ENCODE measurements around the gene MINDY1. TPM values are rescaled to one million over a fixed set of nuclear protein-coding genes. Genes with fewer than 3 reads are reported as not detected.

Gene MINDY1
- total RNA-seq, 2 experiments from 2014 or later, result 8.5 to 13.8 TPM

DNA sequence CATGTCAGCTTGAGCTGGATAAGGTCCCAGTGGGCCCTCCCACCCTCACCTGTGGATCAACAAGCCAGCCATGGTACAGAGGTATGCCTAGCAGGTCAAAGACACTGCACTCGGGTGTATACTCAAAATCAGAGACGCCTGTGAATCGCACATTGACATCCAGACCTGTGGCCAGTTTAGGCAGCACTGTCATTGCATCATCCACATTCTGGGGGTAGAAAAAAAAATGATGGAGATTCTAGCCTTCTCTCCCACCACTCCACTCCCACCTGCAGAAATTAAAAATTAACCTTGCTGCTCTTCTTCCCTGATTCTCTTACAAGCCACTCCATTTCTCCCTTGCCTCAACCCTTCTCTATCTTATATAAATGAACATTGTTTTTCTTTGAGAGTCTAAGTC is 6.3 kb downstream of the MINDY1 start:
- no peaks in the 10 kb centered on the region for H3K9me3 ChIP-seq (ENCODE audit: low read length)
- no peak overlapping the region for H2AFZ ChIP-seq (ENCODE audit: low read length)
- H3K79me2 ChIP-seq (ENCODE audit: insufficient read depth, low read depth, low read length), result no peaks in the 10 kb centered on the region
- H3K9me2 ChIP-seq (ENCODE audit: insufficient read depth, low read length), result no peaks in the 10 kb centered on the region
- TF ChIP-seq, protein P1, sequence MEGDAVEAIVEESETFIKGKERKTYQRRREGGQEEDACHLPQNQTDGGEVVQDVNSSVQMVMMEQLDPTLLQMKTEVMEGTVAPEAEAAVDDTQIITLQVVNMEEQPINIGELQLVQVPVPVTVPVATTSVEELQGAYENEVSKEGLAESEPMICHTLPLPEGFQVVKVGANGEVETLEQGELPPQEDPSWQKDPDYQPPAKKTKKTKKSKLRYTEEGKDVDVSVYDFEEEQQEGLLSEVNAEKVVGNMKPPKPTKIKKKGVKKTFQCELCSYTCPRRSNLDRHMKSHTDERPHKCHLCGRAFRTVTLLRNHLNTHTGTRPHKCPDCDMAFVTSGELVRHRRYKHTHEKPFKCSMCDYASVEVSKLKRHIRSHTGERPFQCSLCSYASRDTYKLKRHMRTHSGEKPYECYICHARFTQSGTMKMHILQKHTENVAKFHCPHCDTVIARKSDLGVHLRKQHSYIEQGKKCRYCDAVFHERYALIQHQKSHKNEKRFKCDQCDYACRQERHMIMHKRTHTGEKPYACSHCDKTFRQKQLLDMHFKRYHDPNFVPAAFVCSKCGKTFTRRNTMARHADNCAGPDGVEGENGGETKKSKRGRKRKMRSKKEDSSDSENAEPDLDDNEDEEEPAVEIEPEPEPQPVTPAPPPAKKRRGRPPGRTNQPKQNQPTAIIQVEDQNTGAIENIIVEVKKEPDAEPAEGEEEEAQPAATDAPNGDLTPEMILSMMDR (conservative IDR thresholded peaks at IDR 0.05; ENCODE audit: low read length), result no peak
- no peak for TF ChIP-seq EZH2phosphoT487 (IDR thresholded peaks at IDR 0.05; ENCODE audit: borderline replicate concordance, low read depth, low read length)
- H3K27ac ChIP-seq (ENCODE audit: low read depth, low read length, poor library complexity, severe bottlenecking), result no peak overlapping the region
- H3K36me3 ChIP-seq (ENCODE audit: insufficient read depth, low read length), result no peaks in the 10 kb centered on the region
- BruUV-seq (replicated peaks), result no TSS peak
- peaks cover 26% of the 10 kb centered on the region for H3K4me1 ChIP-seq (ENCODE audit: insufficient read depth, low read length, poor library complexity, severe bottlenecking)
- no peaks in the 10 kb centered on the region for H4K20me1 ChIP-seq (ENCODE audit: insufficient read depth, low read length)
- H3K4me2 ChIP-seq (ENCODE audit: low read length), result no peak overlapping the region
- H3K4me3 ChIP-seq (ENCODE audit: low read depth, low read length, poor library complexity, severe bottlenecking), result no peak overlapping the region
- ChIA-PET CTCF (ENCODE audit: unreplicated experiment) (no interaction called here), POLR2A (interaction anchor here (0.6 kb wide), 1 partner anchor 120 kb away, joined by 3 read pairs; no protein-coding TSS in a partner anchor)
- intact Hi-C loops (cut with micrococcal nuclease; ENCODE audit: unreplicated experiment), result no loop called here
- no peak for DNase-seq (ENCODE audit: low spot score)

DNA sequence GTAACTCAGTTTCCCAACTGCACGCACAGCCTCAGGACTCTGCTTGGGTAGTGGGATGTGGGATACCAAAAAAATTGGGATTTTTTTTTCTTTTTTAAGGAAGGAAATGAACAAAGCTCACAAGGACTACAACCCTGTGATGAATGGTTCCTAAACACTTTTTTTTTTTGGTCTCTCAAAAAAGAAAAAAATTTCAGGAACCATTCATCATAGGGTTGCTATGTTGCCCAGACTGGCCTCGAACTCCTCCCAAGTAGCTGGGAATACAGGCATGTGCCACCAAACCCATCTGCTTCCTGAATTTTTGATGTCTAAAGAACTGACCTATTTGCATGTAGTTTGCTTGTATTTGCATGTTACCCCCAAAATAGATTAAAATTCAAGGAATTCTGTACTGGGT is 6.8 kb downstream of the MINDY1 start:
- no peak overlapping the region for H3K27ac ChIP-seq (ENCODE audit: low read depth, low read length, poor library complexity, severe bottlenecking)
- H3K9me3 ChIP-seq (ENCODE audit: low read length), result no peaks in the 10 kb centered on the region
- ChIA-PET CTCF (ENCODE audit: unreplicated experiment) (no interaction called here), POLR2A (no interaction called here)
- H3K79me2 ChIP-seq (ENCODE audit: insufficient read depth, low read depth, low read length), result no peaks in the 10 kb centered on the region
- H3K4me2 ChIP-seq (ENCODE audit: low read length), result no peak overlapping the region
- TF ChIP-seq, protein P1 (conservative IDR thresholded peaks at IDR 0.05; ENCODE audit: low read length), result no peak
- TF ChIP-seq EZH2phosphoT487 (IDR thresholded peaks at IDR 0.05; ENCODE audit: borderline replicate concordance, low read depth, low read length), result no peak
- no peaks in the 10 kb centered on the region for H4K20me1 ChIP-seq (ENCODE audit: insufficient read depth, low read length)
- BruUV-seq (replicated peaks), result no TSS peak
- intact Hi-C loops (cut with micrococcal nuclease; ENCODE audit: unreplicated experiment), result no loop called here
- H3K9me2 ChIP-seq (ENCODE audit: insufficient read depth, low read length), result no peaks in the 10 kb centered on the region
- H3K4me3 ChIP-seq (ENCODE audit: low read depth, low read length, poor library complexity, severe bottlenecking), result no peak overlapping the region
- DNase-seq (ENCODE audit: low spot score), result no peak
- peaks cover 21% of the 10 kb centered on the region for H3K4me1 ChIP-seq (ENCODE audit: insufficient read depth, low read length, poor library complexity, severe bottlenecking)
- H3K36me3 ChIP-seq (ENCODE audit: insufficient read depth, low read length), result no peaks in the 10 kb centered on the region
- no peak overlapping the region for H2AFZ ChIP-seq (ENCODE audit: low read length)

DNA sequence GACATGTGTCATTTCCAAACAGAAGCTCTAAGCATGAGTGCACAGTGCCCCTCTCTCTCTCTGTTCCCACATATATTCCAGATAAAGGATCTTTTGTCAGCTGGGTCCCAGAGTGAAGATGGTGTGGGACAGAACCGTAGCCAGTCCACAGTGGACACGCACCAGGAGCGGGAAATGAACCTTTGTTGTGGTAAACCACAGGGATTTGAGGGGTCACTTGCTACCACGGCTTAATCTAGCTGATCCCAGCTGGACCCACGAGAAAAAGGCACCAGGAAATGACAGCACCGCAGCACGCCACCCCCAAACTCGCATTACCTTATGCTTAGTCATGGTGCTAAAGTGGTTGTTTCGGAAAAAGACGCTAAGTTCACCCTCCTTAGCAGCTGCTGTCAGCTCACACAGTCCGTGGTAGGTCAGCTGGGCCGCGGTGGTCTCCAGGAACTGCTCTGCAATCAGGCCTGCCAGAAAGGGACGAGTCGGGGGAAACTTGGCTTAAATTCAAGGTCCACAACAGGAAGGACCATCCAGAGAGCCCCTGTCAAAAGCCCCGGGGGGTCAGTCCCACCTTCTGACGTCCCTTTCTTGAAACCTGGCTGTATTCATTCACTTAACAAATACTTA is 7.5 kb downstream of the MINDY1 start:
- intact Hi-C loops (cut with micrococcal nuclease; ENCODE audit: unreplicated experiment), result no loop called here
- no peak overlapping the region for H3K27ac ChIP-seq (ENCODE audit: low read depth, low read length, poor library complexity, severe bottlenecking)
- CTCF ChIA-PET (ENCODE audit: unreplicated experiment), result no interaction called here
- no peaks in the 10 kb centered on the region for H3K9me2 ChIP-seq (ENCODE audit: insufficient read depth, low read length)
- TF ChIP-seq EZH2phosphoT487 (IDR thresholded peaks at IDR 0.05; ENCODE audit: borderline replicate concordance, low read depth, low read length), result no peak
- TF ChIP-seq, protein P1 (conservative IDR thresholded peaks at IDR 0.05; ENCODE audit: low read length), result no peak
- H3K4me1 ChIP-seq (ENCODE audit: insufficient read depth, low read length, poor library complexity, severe bottlenecking), result peaks cover 15% of the 10 kb centered on the region
- no peak overlapping the region for H3K4me3 ChIP-seq (ENCODE audit: low read depth, low read length, poor library complexity, severe bottlenecking)
- no TSS peak for BruUV-seq (replicated peaks)
- POLR2A ChIA-PET, result no interaction called here
- no peaks in the 10 kb centered on the region for H3K79me2 ChIP-seq (ENCODE audit: insufficient read depth, low read depth, low read length)
- no peak overlapping the region for H2AFZ ChIP-seq (ENCODE audit: low read length)
- no peaks in the 10 kb centered on the region for H3K9me3 ChIP-seq (ENCODE audit: low read length)
- no peaks in the 10 kb centered on the region for H4K20me1 ChIP-seq (ENCODE audit: insufficient read depth, low read length)
- H3K36me3 ChIP-seq (ENCODE audit: insufficient read depth, low read length), result no peaks in the 10 kb centered on the region
- no peak for DNase-seq (ENCODE audit: low spot score)
- no peak overlapping the region for H3K4me2 ChIP-seq (ENCODE audit: low read length)

Data from OCI-LY7 (cell line).